B cell (primary cell): ENCODE measurements around the gene ODC1.

Experiments used
- EZH2 ChIP-seq: IDR thresholded peaks from 2 replicates; pipeline ENCODE4 v1.6.1; 2012; ENCODE audit warnings: borderline replicate concordance, low read depth, mild to moderate bottlenecking, moderate library complexity, low read length; ENCODE audit not compliant: insufficient read depth, poor library complexity, severe bottlenecking
- TF ChIP-seq, protein P1 (sequence below): fragments of 200-600 bp; IDR thresholded peaks from one replicate; pipeline ENCODE4 v1.8.0; 2022; ENCODE audit warnings: antibody characterized with exemption, mild to moderate bottlenecking

DNA sequence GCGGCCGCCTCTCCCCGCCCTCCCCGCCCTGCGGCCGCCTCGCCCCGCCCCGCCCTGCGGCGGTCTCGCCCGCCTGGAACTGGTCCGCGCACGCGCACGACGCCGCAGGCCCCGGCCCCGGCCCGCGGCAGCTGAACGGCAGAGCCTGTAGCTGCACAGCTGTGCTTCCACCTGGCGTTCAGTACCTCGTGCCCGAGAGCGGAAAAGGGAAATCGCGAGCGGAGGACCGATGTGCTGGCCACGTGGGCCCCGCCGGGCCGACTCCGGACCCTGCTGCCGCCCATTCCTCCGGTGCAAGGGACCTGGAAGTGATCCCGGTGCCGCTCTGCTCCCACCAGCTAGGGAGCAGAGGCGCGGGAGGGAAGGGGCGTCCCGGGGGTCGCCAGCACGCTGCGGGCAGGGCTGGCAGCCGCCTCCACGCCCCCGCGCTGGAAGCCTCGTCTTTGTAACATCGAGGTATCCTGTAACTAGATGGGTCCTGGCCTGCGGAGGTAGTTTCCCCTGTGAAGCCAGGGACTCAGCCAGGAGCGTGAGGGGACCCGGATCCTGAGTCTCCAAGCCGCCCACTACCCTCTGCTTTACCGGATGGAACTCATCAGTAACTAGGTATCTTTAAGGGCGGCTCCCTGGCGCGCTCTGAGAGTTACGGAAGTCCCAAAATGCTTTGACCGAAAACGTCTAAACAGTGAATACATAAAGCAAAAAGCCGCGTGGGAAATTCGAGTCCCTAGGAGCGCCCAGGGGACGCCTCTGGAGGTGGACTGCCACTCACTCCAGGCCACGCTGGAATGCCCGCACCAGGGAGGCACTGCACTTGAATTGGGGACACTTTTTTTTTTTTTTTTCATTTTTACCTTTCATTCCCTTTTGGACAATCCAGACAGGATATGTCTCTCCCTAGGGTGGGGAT is 704 bp upstream of the ODC1 start:
- TF ChIP-seq, protein P1, sequence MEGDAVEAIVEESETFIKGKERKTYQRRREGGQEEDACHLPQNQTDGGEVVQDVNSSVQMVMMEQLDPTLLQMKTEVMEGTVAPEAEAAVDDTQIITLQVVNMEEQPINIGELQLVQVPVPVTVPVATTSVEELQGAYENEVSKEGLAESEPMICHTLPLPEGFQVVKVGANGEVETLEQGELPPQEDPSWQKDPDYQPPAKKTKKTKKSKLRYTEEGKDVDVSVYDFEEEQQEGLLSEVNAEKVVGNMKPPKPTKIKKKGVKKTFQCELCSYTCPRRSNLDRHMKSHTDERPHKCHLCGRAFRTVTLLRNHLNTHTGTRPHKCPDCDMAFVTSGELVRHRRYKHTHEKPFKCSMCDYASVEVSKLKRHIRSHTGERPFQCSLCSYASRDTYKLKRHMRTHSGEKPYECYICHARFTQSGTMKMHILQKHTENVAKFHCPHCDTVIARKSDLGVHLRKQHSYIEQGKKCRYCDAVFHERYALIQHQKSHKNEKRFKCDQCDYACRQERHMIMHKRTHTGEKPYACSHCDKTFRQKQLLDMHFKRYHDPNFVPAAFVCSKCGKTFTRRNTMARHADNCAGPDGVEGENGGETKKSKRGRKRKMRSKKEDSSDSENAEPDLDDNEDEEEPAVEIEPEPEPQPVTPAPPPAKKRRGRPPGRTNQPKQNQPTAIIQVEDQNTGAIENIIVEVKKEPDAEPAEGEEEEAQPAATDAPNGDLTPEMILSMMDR, result no peak
- TF ChIP-seq EZH2, result no peak
